ENCODE results near the gene RPLP1.

Gene RPLP1

DNA sequence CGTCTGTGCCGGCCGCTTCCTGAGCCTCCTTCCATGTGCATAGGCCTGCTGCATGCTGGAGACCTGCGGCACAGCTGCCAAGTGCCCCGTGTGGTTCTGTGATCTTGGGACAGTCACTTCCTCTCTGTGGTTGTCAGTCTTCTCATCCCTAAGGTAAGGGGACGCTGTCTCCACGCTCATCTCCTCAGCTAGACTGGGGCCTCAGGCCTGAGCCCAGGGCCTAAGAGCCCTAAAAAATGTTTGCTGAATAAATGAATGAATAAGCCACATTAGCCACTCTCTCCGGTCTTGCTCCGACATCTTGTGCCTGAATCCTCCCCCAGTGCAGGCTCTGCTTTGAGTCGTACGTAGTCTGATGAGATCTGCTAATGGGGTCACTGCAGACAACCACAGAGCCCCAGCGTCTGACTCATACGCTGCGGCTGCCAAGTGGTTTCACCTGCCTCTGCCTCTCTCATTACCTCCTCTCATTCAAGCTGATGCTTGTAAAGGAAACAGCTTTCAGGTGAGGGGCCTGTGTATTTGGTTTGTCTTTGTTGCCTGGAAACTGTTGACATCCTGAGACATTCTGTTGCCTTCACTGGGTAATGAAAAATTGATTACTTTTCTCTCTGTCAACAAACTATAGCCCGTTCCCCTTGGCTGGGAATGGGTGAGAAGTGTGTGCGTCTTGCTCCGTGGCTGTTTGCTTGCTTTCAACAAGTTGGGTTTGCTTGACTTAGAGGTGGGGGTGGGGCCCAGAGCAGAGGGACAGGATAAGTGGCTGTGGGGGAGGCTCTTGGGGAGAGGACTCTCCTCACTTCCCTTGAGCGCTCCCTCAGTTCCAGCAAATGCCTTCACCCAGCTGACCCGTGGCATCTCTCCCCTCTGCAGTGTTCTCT lies 15.9 kb downstream of the RPLP1 start:
- Histone ChIP-seq H3K36me3 (ENCODE audit: insufficient read depth, low read length) (no peaks in the 10 kb centered on the region), H3K9me3 (ENCODE audit: control insufficient read depth, insufficient read depth, low read length) (no peaks in the 10 kb centered on the region), H3K4me1 (ENCODE audit: insufficient read depth, low read length) (peaks cover 3% of the 10 kb centered on the region; the same call in 1 of the 2 replicates), H3K9ac (ENCODE audit: low read depth, low read length) (no peak overlapping the region)

DNA sequence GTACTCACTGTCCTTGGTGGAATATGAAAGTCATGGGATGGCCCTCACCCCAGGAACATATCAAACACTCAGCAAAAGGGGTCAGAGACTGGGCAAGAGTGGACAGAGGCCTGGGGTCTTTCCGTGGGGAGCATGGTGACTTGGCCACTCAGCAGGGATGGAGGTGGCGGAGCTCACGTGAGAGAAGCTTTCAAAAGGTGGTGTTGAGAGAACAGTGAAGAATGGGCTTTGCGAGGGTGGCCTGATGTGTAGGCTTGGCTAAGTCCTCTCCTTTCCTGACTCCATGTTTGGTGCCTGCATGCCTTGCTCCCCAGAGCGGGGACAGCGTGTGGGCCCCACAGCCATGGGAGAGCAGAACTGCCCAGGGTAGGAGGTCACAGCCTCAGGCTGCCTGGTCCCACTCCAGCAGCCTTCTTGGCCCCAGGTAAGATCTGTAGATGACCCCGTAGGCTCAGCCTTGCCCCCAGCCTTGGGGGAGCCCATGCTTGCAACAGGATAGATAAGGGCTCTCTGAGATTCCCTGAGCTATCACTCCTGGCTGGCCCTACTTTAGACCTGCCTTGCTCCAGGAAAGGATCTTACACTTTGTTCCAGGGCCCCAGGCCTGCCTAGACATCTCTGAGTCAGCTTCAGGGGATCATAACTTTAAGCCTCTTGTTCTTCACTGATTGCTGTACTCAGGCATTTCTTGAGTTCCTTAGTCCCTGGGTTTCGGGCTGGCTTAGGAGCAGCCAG lies 17.0 kb downstream of the RPLP1 start:
- no peaks in the 10 kb centered on the region for H3K9me3 ChIP-seq (ENCODE audit: control insufficient read depth, insufficient read depth, low read length)
- H3K36me3 ChIP-seq (ENCODE audit: insufficient read depth, low read length), result no peaks in the 10 kb centered on the region
- no peak overlapping the region for H3K9ac ChIP-seq (ENCODE audit: low read depth, low read length)
- peaks cover 3% of the 10 kb centered on the region; the same call in 1 of the 2 replicates for H3K4me1 ChIP-seq (ENCODE audit: insufficient read depth, low read length)

DNA sequence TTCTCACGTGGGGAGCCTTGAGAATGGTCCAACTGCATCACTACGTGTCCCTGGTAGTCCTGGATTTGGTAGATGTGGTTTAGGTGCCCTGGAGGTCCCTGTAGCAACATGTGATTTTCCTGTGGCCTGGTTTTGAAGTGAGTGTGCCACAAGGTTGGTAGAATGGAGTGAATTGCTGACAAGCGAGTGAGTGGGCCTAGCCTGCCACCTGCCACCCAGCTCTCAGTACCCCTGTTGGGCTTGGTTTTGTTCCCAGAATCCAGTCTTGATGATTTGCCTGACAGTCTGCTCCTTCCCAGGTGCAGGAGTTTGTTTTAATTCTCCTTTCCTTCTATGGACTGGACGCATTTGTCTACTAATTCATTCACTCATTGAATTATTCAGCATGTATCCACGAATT lies 19.4 kb downstream of the RPLP1 start:
- H3K4me1 ChIP-seq (ENCODE audit: insufficient read depth, low read length), result no peaks in the 10 kb centered on the region; the same call in 1 of the 2 replicates
- H3K36me3 ChIP-seq (ENCODE audit: insufficient read depth, low read length), result no peaks in the 10 kb centered on the region
- no peaks in the 10 kb centered on the region for H3K9me3 ChIP-seq (ENCODE audit: control insufficient read depth, insufficient read depth, low read length)
- H3K9ac ChIP-seq (ENCODE audit: low read depth, low read length), result no peak overlapping the region

DNA sequence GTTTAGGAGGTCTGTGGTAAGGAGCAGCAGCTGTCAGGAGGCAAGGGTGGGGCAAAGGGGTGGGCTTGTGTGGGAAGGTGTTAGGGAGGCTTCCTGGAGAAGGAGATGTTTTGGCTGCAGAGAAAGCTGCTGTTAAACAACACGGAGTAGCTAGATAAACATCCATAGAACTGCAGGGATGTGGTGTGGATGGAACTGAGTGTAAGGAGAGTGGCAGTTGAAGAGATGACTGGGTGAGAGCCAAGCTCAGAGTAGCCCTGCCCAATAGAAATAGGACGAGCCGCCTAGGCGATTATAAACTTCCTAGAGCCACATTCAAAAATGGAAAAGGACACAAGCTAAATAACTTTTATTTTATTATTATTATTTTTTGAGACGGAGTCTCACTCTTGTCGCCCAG lies 19.9 kb downstream of the RPLP1 start:
- no peak overlapping the region for H3K9ac ChIP-seq (ENCODE audit: low read depth, low read length)

DNA sequence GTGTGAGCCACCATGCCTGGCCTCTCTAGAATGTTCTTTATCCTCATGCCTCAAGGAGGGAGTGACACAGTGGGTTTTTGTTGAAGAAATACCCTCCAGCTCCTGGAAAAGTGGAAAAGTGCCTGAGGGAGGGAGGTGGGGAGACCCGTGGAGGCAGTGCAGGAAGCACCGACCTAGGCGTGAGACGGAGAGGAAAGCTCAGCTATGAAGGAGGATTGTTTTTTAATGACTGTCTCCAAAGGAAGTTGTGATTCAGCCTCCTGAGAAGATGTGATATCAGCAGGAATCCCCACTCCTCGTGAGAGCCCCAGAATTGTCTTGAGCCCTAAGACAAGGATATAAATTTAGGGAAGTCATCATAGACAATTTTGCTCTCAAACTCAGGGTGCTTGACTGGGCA lies 21.7 kb downstream of the RPLP1 start:
- Histone ChIP-seq H3K9me3 (ENCODE audit: control insufficient read depth, insufficient read depth, low read length) (no peaks in the 10 kb centered on the region), H3K9ac (ENCODE audit: low read depth, low read length) (no peak overlapping the region), H3K36me3 (ENCODE audit: insufficient read depth, low read length) (no peaks in the 10 kb centered on the region), H3K4me1 (ENCODE audit: insufficient read depth, low read length) (no peaks in the 10 kb centered on the region)

More for the DNA sequence above, 19.9 kb downstream of the RPLP1 start:
- H3K36me3 ChIP-seq (ENCODE audit: insufficient read depth, low read length), result no peaks in the 10 kb centered on the region
- H3K9me3 ChIP-seq (ENCODE audit: control insufficient read depth, insufficient read depth, low read length), result no peaks in the 10 kb centered on the region
- no peaks in the 10 kb centered on the region; the same call in 1 of the 2 replicates for H3K4me1 ChIP-seq (ENCODE audit: insufficient read depth, low read length)

DNA sequence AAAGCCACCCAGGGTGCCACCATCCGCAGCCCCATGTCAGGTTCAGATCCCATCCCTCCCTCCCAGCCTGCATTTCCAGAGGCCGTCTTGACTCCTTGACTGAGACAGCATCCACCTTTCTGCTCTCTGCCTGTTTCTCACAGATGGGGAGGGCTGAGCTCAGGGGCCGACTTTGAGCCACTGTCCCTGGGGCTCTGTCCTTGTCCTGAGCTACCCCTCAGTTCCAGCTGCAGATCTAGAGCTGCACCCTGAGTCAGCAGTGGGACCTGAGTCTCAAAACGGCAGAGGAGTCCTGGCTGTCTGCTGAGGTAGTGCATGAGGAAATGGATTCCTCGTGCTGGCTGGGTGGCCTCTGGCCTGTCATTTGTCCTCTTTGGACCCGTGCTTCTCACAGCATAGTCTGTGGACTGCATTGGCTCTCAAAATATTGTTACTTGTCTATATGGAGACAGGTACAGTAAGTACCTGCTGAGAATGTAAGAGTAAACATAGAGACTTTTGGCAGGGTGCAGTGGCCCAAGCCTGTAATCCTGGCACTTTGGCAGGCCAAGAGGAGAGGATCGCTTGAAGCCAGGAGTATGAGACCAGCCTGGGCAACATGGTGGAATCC lies 22.3 kb downstream of the RPLP1 start:
- Histone ChIP-seq H3K36me3 (ENCODE audit: insufficient read depth, low read length) (no peaks in the 10 kb centered on the region), H3K4me1 (ENCODE audit: insufficient read depth, low read length) (no peaks in the 10 kb centered on the region), H3K9me3 (ENCODE audit: control insufficient read depth, insufficient read depth, low read length) (no peaks in the 10 kb centered on the region), H3K9ac (ENCODE audit: low read depth, low read length) (no peak overlapping the region)

DNA sequence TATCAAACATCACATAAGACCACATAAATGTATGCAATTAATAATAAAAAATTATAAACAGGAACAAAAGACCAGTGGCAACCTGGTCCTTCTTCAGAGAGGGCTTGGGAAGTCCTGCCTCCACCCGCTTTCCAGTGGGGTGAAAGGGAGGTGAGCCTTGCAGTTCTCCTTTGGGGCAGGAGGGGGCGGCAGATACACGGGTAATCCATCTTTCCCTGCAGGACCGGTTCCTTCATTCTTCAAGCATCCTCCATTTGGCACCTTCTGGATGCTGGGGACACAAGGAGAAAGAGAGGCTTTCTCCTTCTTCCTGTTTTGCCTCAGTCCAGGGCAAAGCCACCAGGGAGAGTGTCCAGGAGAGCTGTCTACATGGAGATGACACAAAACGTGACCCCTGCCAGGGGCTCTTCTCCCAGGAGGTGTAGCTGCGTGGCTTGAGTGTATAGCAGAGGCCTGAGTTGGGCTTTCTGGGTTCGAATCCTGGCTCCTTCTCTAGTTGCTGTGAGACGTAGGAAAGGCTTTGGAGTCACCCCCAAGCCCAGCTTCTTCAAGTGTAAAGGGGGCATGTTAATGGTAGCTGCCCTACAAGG lies 23.2 kb downstream of the RPLP1 start:
- Histone ChIP-seq H3K36me3 (ENCODE audit: insufficient read depth, low read length) (no peaks in the 10 kb centered on the region), H3K9ac (ENCODE audit: low read depth, low read length) (no peak overlapping the region), H3K4me1 (ENCODE audit: insufficient read depth, low read length) (no peaks in the 10 kb centered on the region), H3K9me3 (ENCODE audit: control insufficient read depth, insufficient read depth, low read length) (no peaks in the 10 kb centered on the region)

DNA sequence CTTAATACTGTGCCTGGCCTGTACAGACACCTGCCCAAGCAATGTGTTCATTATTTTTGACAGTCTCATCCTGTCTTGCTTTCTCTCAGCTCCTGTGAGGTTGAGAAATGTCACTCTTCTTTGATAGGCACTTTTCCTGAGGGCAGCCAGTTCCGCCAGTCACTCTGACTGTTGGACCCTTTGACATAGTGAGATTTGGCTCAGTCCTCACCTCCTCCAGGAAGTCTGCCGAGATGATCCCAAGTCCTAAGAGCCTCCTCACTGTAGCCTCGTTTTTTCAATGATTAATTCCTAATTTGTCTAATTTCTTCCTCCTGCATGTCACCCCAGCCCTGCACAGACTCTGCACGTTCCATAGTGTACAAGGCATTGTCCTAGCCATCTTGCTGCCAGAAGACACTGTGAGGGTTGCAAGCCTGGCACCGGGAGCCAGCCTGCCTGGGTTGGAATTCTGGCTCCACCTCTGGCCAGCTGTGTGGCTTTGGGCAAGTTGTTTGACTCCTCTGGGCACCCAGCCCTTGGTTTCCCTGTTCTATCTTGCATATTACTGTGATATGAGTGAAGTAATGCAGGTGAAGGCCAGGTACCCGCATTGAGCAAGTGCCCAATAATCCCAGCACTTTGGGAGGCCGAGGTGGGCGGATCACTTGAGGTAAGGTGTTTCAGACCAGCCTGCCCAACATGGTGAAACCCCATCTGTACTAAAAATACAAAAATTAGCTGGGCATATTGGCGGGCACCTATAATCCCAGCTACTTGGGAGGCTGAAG lies 24.3 kb downstream of the RPLP1 start:
- Histone ChIP-seq H3K36me3 (ENCODE audit: insufficient read depth, low read length) (no peaks in the 10 kb centered on the region), H3K4me1 (ENCODE audit: insufficient read depth, low read length) (no peaks in the 10 kb centered on the region), H3K9me3 (ENCODE audit: control insufficient read depth, insufficient read depth, low read length) (no peaks in the 10 kb centered on the region), H3K9ac (ENCODE audit: low read depth, low read length) (no peak overlapping the region)

DNA sequence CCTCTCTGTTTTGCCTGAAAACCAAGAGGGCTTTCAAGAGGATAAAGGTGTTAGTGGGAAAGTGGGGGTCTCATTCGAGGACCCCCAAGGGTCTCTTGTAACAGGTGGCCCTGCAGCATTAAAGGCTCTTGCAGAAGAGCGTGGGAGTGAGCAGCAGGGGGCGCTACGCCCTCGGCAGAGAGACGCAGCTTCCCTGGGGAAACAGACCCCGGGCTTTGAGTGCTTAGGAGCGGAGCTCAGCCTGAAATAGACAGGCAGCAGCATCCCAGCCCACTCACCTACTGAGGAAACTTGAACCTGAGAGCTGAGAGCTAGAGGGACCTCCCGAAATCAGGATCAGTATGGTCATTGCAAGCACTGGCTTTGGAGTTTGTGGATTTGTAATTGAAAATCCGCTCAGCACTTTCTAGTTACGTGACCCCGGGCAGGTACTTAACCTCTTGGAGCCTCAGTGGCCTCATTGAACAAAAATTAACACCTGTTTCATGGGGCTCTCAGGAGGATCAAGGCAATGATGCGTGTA lies 25.7 kb downstream of the RPLP1 start:
- H3K4me1 ChIP-seq (ENCODE audit: insufficient read depth, low read length), result no peaks in the 10 kb centered on the region
- H3K36me3 ChIP-seq (ENCODE audit: insufficient read depth, low read length), result no peaks in the 10 kb centered on the region
- H3K9me3 ChIP-seq (ENCODE audit: control insufficient read depth, insufficient read depth, low read length), result no peaks in the 10 kb centered on the region
- no peak overlapping the region for H3K9ac ChIP-seq (ENCODE audit: low read depth, low read length)

DNA sequence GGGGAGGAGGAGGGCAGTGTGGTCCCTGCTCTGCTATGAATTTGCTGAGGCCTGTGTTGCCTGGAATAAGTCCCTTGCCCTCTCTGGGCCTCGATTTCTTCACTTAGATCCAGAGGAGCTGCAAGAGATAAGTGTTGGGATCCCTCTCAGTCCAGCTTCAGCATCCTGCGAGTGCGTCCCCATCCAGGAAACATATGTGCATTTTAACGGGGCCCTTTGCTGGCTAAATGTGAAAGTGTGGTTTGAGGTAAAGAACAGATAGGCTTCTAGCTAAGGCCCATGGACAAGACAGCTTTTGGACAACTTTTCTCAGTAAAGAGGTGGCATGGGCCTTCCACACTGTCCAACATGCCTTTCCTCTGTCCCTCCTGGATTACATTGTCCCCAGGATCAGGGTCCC lies 26.5 kb downstream of the RPLP1 start:
- no peaks in the 10 kb centered on the region for H3K9me3 ChIP-seq (ENCODE audit: control insufficient read depth, insufficient read depth, low read length)
- H3K36me3 ChIP-seq (ENCODE audit: insufficient read depth, low read length), result no peaks in the 10 kb centered on the region
- H3K4me1 ChIP-seq (ENCODE audit: insufficient read depth, low read length), result no peaks in the 10 kb centered on the region
- no peak overlapping the region for H3K9ac ChIP-seq (ENCODE audit: low read depth, low read length)

DNA sequence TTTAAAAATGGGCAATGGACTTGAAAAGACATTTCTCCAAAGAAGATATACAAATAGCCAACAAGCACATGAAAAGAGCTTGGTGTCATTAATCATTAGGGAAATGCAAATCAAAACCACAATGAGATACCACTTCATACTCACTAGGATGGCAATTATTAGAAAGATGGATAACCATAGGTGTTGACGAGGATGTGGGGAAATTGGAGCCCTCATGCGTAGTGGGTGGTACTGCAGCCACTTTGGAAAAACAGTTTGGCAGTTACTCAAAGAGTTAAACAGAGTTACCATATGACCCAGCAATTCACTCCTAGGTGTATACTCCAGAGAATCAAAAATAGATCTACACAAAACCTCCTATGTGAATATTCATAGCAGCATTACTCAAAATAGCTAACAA lies 27.4 kb downstream of the RPLP1 start:
- H3K4me1 ChIP-seq (ENCODE audit: insufficient read depth, low read length), result no peaks in the 10 kb centered on the region
- H3K9me3 ChIP-seq (ENCODE audit: control insufficient read depth, insufficient read depth, low read length), result no peaks in the 10 kb centered on the region
- no peak overlapping the region for H3K9ac ChIP-seq (ENCODE audit: low read depth, low read length)
- no peaks in the 10 kb centered on the region for H3K36me3 ChIP-seq (ENCODE audit: insufficient read depth, low read length)

DNA sequence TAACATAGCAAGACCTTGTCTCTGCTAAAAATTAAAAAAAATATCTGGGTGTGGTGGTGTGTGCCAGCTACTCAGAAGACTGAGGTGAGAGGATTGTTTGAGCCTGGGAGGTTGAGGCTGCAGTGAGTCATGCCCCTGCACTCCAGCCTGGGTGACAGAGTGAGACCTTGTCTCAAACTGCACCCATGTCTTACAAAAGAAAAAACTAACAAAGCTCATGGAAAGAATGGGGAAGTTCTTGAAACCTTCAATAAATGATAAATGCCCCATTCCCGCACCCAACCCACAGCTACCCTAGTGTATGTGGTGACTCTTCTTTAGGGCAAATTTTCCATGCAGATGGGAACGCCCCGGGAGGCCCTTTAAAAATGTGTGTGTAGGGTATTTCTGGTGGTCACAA lies 28.3 kb downstream of the RPLP1 start:
- H3K9me3 ChIP-seq (ENCODE audit: control insufficient read depth, insufficient read depth, low read length), result peaks cover 2% of the 10 kb centered on the region; the same call in 1 of the 2 replicates
- no peaks in the 10 kb centered on the region for H3K4me1 ChIP-seq (ENCODE audit: insufficient read depth, low read length)
- no peaks in the 10 kb centered on the region for H3K36me3 ChIP-seq (ENCODE audit: insufficient read depth, low read length)
- H3K9ac ChIP-seq (ENCODE audit: low read depth, low read length), result no peak overlapping the region

DNA sequence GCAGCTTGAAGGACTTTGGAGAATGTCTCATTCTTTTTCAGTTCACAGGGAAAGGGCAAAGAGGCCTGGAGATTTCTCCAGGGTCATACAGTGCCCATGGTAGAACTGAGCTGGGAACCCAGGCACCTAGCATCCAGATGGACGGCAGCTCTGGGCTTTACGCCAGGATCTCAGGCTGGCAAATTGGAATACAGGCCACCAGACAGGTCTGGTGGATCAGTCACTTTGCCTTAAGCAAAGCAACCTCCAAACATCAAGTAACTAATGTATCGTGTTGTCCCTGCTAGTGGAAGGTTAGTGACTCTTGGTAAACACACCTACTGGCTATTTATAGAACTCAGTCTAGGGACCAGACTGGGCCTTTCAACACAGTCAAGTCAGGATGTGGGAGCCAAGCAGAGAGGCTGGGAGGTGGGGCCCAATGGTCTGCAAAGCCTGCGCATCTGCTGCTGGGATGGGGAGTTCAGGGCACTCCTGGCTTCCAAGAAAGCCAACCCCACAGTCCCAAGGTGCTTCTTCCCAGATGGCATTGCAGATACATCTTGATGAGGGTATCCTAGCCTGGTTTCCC lies 30.2 kb downstream of the RPLP1 start:
- Histone ChIP-seq H3K9me3 (ENCODE audit: control insufficient read depth, insufficient read depth, low read length) (peaks cover 2% of the 10 kb centered on the region; the same call in 1 of the 2 replicates), H3K36me3 (ENCODE audit: insufficient read depth, low read length) (no peaks in the 10 kb centered on the region), H3K9ac (ENCODE audit: low read depth, low read length) (no peak overlapping the region), H3K4me1 (ENCODE audit: insufficient read depth, low read length) (no peaks in the 10 kb centered on the region)
